Measurements from ENCODE around the gene HSPA13. TPM values are rescaled to one million over a fixed set of nuclear protein-coding genes. Genes with fewer than 3 reads are reported as not detected.

Gene HSPA13
- polyA plus RNA-seq, 3 donors = 6.8 to 13.9 (median 12.2) TPM

GRCh38 chr21:14405225-14405624, 22.3 kb upstream of the HSPA13 start:
- peaks cover 0 to 9% (median 3%) of the 10 kb centered on the region in 7 donors for H3K9me3 Mint-ChIP-seq
- H3K4me3 Mint-ChIP-seq = no peak overlapping the region

GRCh38 chr21:14403681-14404318, 20.9 kb upstream of the HSPA13 start:
- intact Hi-C loops (cut with micrococcal nuclease) = loop anchor here in 1 of 2 donors (10.0 kb wide), 1 partner anchor 361 kb away; no protein-coding TSS in a partner anchor
- H3K36me3 Mint-ChIP-seq = no peaks in the 10 kb centered on the region

More at GRCh38 chr21:14405225-14405624, 22.3 kb upstream of the HSPA13 start:
- H3K27me3 ChIP-seq (ENCODE audit: control insufficient read depth in 2 of 2, insufficient read depth in 2 of 2, low read length in 2 of 2) = no peaks in the 10 kb centered on the region
- H4K20me1 ChIP-seq (ENCODE audit: insufficient read depth, low read length) = no peaks in the 10 kb centered on the region
- WGBS (ENCODE audit: insufficient coverage) = no CpG with 5 or more reads among the region's 1 CpG
- no peaks in the 10 kb centered on the region for H3K79me2 ChIP-seq (ENCODE audit: insufficient read depth, low read length)
- H2AFZ ChIP-seq (ENCODE audit: insufficient read depth, low read depth, low read length, poor library complexity, severe bottlenecking) = peak overlapping the region; percentile 33
- no peak overlapping the region for H3K4me2 ChIP-seq (replicated peaks; ENCODE audit: extremely low read depth, low read length, poor library complexity, severe bottlenecking)
- intact Hi-C loops (cut with micrococcal nuclease) = loop anchor here in 1 of 2 donors (10.0 kb wide), 1 partner anchor 360 kb away; no protein-coding TSS in a partner anchor
- H3K9ac ChIP-seq (ENCODE audit: insufficient read depth, low read length, poor library complexity, severe bottlenecking) = no peak overlapping the region
- no peak overlapping the region for H3K27ac ChIP-seq (ENCODE audit: low read depth in 1 of 2, low read length in 2 of 2)
- Mint-ChIP-seq H3K27ac (peak overlapping the region in 2 of 7 donors; percentile 39 to 52), H3K4me1 (no peaks in the 10 kb centered on the region), H3K27me3 (ENCODE audit: low read depth in 3 of 3) (no peaks in the 10 kb centered on the region), H3K36me3 (no peaks in the 10 kb centered on the region)
- no peaks in the 10 kb centered on the region for H3K36me3 ChIP-seq (replicated peaks in 1 of 2; ENCODE audit: control insufficient read depth in 1 of 2, insufficient read depth in 2 of 2, low read length in 2 of 2)
- no peak for DNase-seq
- no peak overlapping the region for H3K4me3 ChIP-seq (replicated peaks in 1 of 3; ENCODE audit: low read depth in 2 of 3, low read length in 3 of 3)
- TF ChIP-seq CTCF (IDR thresholded peaks at IDR 0.05) = no peak
- H3K4me1 ChIP-seq (ENCODE audit: control insufficient read depth in 1 of 2, insufficient read depth in 2 of 2, low read length in 2 of 2) = no peaks in the 10 kb centered on the region
- no peaks in the 10 kb centered on the region for H3K9me3 ChIP-seq (replicated peaks in 1 of 2; ENCODE audit: control insufficient read depth in 1 of 2, insufficient read depth in 1 of 2, low read length in 2 of 2)

More at GRCh38 chr21:14403681-14404318, 20.9 kb upstream of the HSPA13 start:
- no peak overlapping the region for H2AFZ ChIP-seq (ENCODE audit: insufficient read depth, low read depth, low read length, poor library complexity, severe bottlenecking)
- no CpG with 5 or more reads among the region's 1 CpG for WGBS (ENCODE audit: insufficient coverage)
- Mint-ChIP-seq H3K27me3 (ENCODE audit: low read depth in 3 of 3) (peaks cover 0 to 1% (median 0%) of the 10 kb centered on the region in 3 donors), H3K4me3 (no peak overlapping the region), H3K27ac (no peak overlapping the region), H3K9me3 (peaks cover 0 to 3% (median 3%) of the 10 kb centered on the region in 7 donors), H3K4me1 (no peaks in the 10 kb centered on the region)
- H3K79me2 ChIP-seq (ENCODE audit: insufficient read depth, low read length) = no peaks in the 10 kb centered on the region
- no peaks in the 10 kb centered on the region for H3K9me3 ChIP-seq (replicated peaks in 1 of 2; ENCODE audit: control insufficient read depth in 1 of 2, insufficient read depth in 1 of 2, low read length in 2 of 2)
- no peaks in the 10 kb centered on the region for H3K4me1 ChIP-seq (ENCODE audit: control insufficient read depth in 1 of 2, insufficient read depth in 2 of 2, low read length in 2 of 2)
- no peaks in the 10 kb centered on the region for H3K36me3 ChIP-seq (replicated peaks in 1 of 2; ENCODE audit: control insufficient read depth in 1 of 2, insufficient read depth in 2 of 2, low read length in 2 of 2)
- TF ChIP-seq CTCF (IDR thresholded peaks at IDR 0.05) = peak; percentile 74
- DNase-seq = peak; percentile 14 to 50 (median 31)
- H3K4me3 ChIP-seq (replicated peaks in 1 of 3; ENCODE audit: low read depth in 2 of 3, low read length in 3 of 3) = no peak overlapping the region
- no peak overlapping the region for H3K4me2 ChIP-seq (replicated peaks; ENCODE audit: extremely low read depth, low read length, poor library complexity, severe bottlenecking)
- no peaks in the 10 kb centered on the region for H3K27me3 ChIP-seq (ENCODE audit: control insufficient read depth in 2 of 2, insufficient read depth in 2 of 2, low read length in 2 of 2)
- H3K9ac ChIP-seq (ENCODE audit: insufficient read depth, low read length, poor library complexity, severe bottlenecking) = no peak overlapping the region
- H3K27ac ChIP-seq (ENCODE audit: low read depth in 1 of 2, low read length in 2 of 2) = no peak overlapping the region
- H4K20me1 ChIP-seq (ENCODE audit: insufficient read depth, low read length) = no peaks in the 10 kb centered on the region
